ENCODE data around the gene MRGPRE.

DNA sequence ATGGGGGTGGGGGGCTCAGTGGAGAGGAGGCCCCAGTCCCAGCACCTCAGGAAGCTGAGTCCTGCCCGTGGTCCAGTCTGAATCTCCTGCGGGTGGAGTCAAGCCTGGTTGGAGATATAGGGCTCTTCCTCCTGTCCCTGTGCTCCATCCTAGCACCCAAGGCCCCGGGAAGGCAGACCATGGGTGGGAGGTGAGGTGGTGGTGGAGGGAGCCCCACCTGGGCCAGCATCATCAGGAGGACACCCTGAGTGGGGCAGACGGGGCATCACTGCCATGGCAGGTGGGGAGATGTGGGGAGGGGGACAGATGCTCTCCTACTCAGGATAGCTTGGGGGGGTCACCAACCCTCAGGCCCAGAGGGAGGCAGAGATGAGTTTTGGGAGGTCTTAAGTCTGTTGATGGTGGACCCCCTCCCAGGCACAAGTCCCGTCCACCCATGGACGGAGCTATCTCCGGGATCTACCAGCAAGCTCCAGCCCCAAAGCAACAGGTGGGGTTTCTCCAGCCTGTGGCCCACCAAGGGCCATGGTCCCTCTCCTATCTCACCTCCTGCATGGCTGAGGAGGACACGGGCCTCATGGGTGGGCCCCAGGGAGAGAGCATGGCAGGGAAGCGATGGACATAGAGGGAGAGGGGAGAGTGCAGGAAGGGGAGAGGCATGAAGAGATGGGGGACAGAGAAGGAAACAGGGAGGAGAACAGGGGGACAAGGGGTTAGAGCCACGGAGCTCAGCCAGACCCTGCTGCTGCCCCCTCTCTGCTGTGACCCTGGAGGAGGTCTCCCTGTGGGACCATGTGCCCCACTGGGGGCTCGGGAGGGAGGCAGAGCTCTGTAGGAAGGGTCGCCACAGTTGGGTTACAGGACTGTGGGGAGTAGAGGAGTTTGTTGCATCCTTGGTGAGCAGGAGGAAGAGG, 1.3 kb downstream of the MRGPRE start:
- TF ChIP-seq, protein P1, sequence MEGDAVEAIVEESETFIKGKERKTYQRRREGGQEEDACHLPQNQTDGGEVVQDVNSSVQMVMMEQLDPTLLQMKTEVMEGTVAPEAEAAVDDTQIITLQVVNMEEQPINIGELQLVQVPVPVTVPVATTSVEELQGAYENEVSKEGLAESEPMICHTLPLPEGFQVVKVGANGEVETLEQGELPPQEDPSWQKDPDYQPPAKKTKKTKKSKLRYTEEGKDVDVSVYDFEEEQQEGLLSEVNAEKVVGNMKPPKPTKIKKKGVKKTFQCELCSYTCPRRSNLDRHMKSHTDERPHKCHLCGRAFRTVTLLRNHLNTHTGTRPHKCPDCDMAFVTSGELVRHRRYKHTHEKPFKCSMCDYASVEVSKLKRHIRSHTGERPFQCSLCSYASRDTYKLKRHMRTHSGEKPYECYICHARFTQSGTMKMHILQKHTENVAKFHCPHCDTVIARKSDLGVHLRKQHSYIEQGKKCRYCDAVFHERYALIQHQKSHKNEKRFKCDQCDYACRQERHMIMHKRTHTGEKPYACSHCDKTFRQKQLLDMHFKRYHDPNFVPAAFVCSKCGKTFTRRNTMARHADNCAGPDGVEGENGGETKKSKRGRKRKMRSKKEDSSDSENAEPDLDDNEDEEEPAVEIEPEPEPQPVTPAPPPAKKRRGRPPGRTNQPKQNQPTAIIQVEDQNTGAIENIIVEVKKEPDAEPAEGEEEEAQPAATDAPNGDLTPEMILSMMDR (IDR thresholded peaks at IDR 0.05; ENCODE audit: insufficient read depth, low read length, poor library complexity, severe bottlenecking), result no peak
- TF ChIP-seq EZH2phosphoT487 (conservative IDR thresholded peaks at IDR 0.05; ENCODE audit: low read length), result no peak

Measured in SU-DHL-6 (cell line).